ENCODE data around the gene UBE3C.
"Not testable (repeated sequence)": the region's sequence is repeated elsewhere in the genome, so short reads cannot be mapped to it uniquely, and the experiment has no call there.

The UBE3C gene

GRCh38 chr7:157097569-157097968, 41.2 kb upstream of the UBE3C start:
- TF ChIP-seq CTCF (IDR thresholded peaks at IDR 0.05): no peak
- DNase-seq: no peak
- no peaks in the 10 kb centered on the region for H3K4me1 ChIP-seq
- H3K27ac ChIP-seq: no peak overlapping the region
- peaks cover 0 to 15% of the 10 kb centered on the region in 2 donors for H3K27me3 ChIP-seq
- no peak overlapping the region for H3K4me3 ChIP-seq
- no peaks in the 10 kb centered on the region for H3K36me3 ChIP-seq
- intact Hi-C loops (cut with DNase I; ENCODE audit: low total_unique reads): no loop called here
- peaks cover 0 to 7% (median 5%) of the 10 kb centered on the region in 3 donors for H3K9me3 ChIP-seq

DNA sequence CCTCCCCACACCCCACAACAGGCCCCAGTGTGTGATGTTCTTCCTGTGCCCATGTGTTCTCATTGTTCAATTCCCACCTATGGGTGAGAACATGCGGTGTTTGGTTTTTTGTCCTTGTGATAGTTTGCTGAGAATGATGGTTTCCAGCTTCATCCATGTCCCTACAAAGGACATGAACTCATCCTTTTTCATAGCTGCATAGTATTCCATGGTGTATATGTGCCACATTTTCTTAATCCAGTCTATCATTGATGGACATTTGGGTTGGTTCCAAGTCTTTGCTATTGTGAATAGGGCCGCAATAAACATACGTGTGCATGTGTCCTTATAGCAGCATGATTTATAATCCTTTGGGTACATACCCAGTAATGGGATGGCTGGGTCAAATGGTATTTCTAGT, 38.7 kb upstream of the UBE3C start:
- H3K27ac ChIP-seq; DNase-seq; H3K4me1 ChIP-seq; H3K4me3 ChIP-seq; H3K36me3 ChIP-seq; H3K9me3 ChIP-seq; intact Hi-C loops (cut with DNase I; ENCODE audit: low total_unique reads): not testable (repeated sequence)
- H3K27me3 ChIP-seq: peaks cover 0 to 19% of the 10 kb centered on the region in 2 donors

DNA sequence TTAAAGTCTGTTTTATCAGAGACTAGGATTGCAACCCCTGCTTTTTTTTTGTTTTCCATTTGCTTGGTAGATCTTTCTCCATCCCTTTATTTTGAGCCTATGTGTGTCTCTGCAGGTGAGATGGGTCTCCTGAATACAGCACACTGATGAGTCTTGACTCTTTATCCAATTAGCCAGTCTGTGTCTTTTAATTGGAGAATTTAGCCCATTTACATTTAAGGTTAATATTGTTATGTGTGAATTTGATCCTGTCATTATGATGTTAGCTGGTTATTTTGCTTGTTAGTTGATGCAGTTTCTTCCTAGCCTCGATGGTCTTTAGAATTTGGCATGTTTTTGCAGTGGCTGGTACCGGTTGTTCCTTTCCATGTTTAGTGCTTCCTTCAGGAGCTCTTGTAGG, 35.1 kb upstream of the UBE3C start:
- H3K4me1 ChIP-seq; DNase-seq; H3K27ac ChIP-seq; H3K4me3 ChIP-seq; H3K36me3 ChIP-seq; intact Hi-C loops (cut with DNase I; ENCODE audit: low total_unique reads): not testable (repeated sequence)
- peaks cover 0 to 20% (median 11%) of the 10 kb centered on the region in 3 donors for H3K9me3 ChIP-seq
- peaks cover 0 to 18% of the 10 kb centered on the region in 2 donors for H3K27me3 ChIP-seq

DNA sequence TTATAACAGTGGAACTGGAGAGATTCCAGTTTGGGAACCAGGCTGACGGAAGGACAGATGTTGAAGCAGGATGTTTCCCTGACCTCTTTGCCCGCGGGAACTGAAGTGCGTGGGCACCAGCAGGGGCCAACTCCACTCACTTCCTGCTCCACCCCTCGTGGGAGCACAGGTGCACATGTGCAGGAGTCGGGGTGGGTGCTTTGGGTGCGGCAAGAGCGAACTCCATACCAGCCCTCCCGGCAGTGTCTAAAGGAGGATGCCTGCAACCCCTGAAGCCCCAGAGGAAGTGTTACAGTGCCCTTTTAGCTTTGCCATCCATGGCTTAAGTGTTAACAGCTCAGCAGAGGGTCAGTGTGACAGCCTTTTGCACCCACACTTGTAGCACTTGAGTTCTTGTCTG, 27.4 kb upstream of the UBE3C start:
- Histone ChIP-seq H3K4me1 (no peaks in the 10 kb centered on the region), H3K36me3 (no peaks in the 10 kb centered on the region), H3K9me3 (peaks cover 0 to 19% (median 0%) of the 10 kb centered on the region in 3 donors), H3K27me3 (peaks cover 0 to 20% of the 10 kb centered on the region in 2 donors), H3K27ac (no peak overlapping the region), H3K4me3 (no peak overlapping the region)
- DNase-seq: peak in 1 of 2 donors; percentile 9
- no peak for TF ChIP-seq CTCF (IDR thresholded peaks at IDR 0.05)
- intact Hi-C loops (cut with DNase I; ENCODE audit: low total_unique reads): no loop called here

DNA sequence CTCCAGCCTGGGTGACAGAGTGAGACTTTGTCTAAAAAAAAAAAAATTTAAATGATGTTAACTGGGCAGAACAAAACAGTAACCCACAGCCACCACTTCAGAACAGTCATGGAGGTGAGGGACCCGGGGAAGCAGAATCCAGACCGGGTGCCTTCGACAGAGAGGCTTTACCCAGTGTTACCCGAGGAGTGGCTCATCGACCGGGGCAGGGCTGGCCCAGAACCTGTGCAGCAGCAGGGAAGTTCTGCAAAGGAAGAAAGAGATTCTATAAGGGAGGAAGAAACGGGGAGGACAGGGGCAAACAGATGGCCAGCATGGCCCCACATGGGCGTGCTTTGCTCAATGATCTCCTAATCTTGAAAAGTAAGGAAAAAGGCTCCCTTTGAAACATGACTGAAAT, 26.0 kb upstream of the UBE3C start:
- Histone ChIP-seq H3K9me3 (peaks cover 0 to 24% (median 0%) of the 10 kb centered on the region in 3 donors), H3K4me1 (no peaks in the 10 kb centered on the region), H3K36me3 (no peaks in the 10 kb centered on the region), H3K27ac (no peak overlapping the region), H3K27me3 (peaks cover 0 to 17% of the 10 kb centered on the region in 2 donors), H3K4me3 (no peak overlapping the region)
- intact Hi-C loops (cut with DNase I; ENCODE audit: low total_unique reads): no loop called here
- DNase-seq: peak in 1 of 2 donors; percentile 55
- no peak for TF ChIP-seq CTCF (IDR thresholded peaks at IDR 0.05)

DNA sequence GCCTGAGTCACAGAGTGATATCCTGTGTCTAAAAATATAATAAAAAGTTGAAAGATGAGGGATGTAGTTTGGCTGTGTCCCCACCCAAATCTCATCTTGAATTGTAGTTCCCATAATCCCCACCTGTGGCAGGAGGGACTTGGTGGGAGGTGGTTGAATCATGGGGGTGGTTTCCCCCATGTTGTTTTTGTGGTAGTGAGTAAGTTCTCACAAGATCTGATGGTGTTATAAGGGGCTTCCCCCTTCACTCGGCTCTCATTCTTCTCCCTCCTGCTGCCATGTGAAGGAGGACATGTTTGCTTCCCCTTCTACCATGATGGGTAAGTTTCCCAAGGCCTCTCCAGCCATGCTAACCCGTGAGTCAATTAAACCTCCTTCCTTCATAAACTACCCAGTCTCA, 25.1 kb upstream of the UBE3C start:
- H3K27me3 ChIP-seq: peaks cover 0 to 10% of the 10 kb centered on the region in 2 donors
- peaks cover 0 to 19% (median 0%) of the 10 kb centered on the region in 3 donors for H3K9me3 ChIP-seq
- intact Hi-C loops (cut with DNase I; ENCODE audit: low total_unique reads): no loop called here
- H3K36me3 ChIP-seq: no peaks in the 10 kb centered on the region
- no peak for TF ChIP-seq CTCF (IDR thresholded peaks at IDR 0.05)
- peak in 1 of 2 donors; percentile 25 for DNase-seq
- no peaks in the 10 kb centered on the region for H3K4me1 ChIP-seq
- H3K4me3 ChIP-seq: no peak overlapping the region
- H3K27ac ChIP-seq: no peak overlapping the region

DNA sequence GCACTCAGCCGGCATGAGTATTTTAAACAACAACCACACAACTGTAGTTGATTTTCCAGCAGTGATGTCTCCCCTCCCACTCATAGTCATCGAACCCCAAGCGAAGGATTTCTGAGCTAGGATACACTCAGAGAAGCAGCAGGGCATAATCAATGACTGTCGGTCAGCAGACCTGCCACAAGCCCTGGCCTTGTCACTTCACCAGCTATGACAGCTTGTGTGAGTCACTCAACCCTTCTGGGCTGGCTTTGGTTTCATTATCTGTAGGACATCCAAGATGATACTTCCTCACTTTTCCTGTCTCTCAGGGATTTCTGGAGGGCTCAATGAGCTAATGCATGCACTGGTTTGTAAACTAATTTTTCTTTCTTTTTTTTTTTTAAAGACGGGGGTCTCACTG, 22.0 kb upstream of the UBE3C start:
- H3K4me3 ChIP-seq: no peak overlapping the region
- H3K9me3 ChIP-seq: peaks cover 0 to 10% (median 0%) of the 10 kb centered on the region in 3 donors
- no peak for TF ChIP-seq CTCF (IDR thresholded peaks at IDR 0.05)
- H3K27me3 ChIP-seq: peaks cover 0 to 2% of the 10 kb centered on the region in 2 donors
- H3K4me1 ChIP-seq: no peaks in the 10 kb centered on the region
- H3K27ac ChIP-seq: no peak overlapping the region
- DNase-seq: peak in 1 of 2 donors; percentile 6
- no peaks in the 10 kb centered on the region for H3K36me3 ChIP-seq
- intact Hi-C loops (cut with DNase I; ENCODE audit: low total_unique reads): no loop called here
